Activated naive CD4-positive, alpha-beta T cell treated with anti-CD3 and anti-CD28 coated beads, Interleukin-2, amount 50 U/mL, for 24 hours (primary cell): ENCODE results near the gene AUTS2.

Experiments used
- H3K27ac Mint-ChIP-seq: one replicate; pipeline ENCODE4 v1.8.0; 2021; ENCODE audit warnings: mild to moderate bottlenecking, mixed read lengths
- H3K27me3 Mint-ChIP-seq: one replicate; pipeline ENCODE4 v1.8.0; 2021; ENCODE audit warnings: mixed read lengths
- H3K36me3 Mint-ChIP-seq: one replicate; pipeline ENCODE4 v1.8.0; 2021; ENCODE audit warnings: mixed read lengths
- H3K4me1 Mint-ChIP-seq: one replicate; pipeline ENCODE4 v1.8.0; 2021; ENCODE audit warnings: mixed read lengths
- H3K4me3 Mint-ChIP-seq: one replicate; pipeline ENCODE4 v1.8.0; 2021; ENCODE audit warnings: mild to moderate bottlenecking, mixed read lengths
- H3K9me3 Mint-ChIP-seq: one replicate; pipeline ENCODE4 v1.8.0; 2021; ENCODE audit warnings: mixed read lengths

AUTS2 gene

DNA sequence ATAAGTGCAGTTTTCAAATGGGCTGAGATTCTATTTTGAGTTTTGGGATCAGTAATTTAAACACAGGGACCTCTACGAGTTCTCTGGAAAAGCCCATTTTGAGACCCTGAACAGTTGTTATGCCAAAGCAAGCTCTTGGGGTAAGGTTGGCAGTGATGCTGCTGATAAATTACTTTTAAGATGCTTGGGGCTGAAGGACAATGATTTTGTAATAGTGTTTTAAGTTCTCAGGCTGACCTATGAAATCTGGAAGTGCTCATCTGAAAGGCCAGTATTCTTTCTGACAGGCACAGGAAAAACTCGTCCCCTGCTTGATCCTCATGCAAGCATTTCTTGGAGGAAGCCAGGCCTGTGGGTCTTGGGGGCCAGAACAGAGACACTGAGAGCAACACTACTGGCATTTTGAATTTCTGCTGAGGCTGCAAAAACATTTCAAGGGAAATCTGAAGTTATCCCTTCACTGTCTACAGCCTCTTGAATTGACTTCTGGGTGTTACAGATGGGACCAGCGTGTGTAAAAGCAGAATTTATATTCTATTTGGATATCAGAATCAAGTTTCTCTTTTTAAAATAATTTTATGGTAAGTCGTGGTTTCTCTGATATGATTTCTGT, 79.7 kb downstream of the AUTS2 start:
- H3K4me1 Mint-ChIP-seq: no peaks in the 10 kb centered on the region
- H3K9me3 Mint-ChIP-seq: no peaks in the 10 kb centered on the region
- no peaks in the 10 kb centered on the region for H3K27me3 Mint-ChIP-seq
- no peak overlapping the region for H3K27ac Mint-ChIP-seq
- H3K4me3 Mint-ChIP-seq: no peak overlapping the region
- H3K36me3 Mint-ChIP-seq: no peaks in the 10 kb centered on the region

DNA sequence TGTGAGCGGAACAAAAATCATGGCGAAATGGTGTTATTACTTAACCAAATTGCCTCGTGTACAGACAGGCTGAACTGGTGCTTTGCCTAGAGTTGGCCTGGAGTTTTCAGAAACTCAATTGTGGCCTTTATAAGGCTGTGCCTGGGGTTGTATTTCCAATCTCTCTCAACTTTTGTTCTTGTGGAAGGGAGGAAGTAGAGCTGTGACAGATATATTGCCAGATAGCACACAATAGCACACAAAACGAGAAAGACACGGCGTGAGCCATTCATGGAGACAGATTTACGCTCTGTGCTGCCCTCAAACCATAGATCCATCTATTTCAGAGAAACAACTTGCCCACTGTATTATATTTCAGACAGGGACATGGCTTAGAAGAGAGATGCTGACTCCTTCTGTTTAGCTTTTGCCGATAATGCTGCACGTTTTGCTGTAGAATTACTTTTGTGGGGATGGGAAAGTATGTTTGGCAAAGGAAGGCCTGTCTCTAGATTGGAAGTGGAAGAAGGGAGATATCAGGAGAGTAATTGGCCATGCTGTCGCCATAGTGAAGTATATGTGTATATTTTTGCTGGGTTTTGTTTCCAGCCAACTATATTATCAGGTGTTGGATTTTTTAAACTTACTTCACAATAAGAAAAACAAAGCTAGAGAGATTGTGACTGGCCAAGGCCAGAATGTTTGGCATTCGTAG, 80.4 kb downstream of the AUTS2 start:
- H3K9me3 Mint-ChIP-seq: no peaks in the 10 kb centered on the region
- H3K36me3 Mint-ChIP-seq: no peaks in the 10 kb centered on the region
- no peak overlapping the region for H3K4me3 Mint-ChIP-seq
- no peaks in the 10 kb centered on the region for H3K4me1 Mint-ChIP-seq
- H3K27me3 Mint-ChIP-seq: no peaks in the 10 kb centered on the region
- no peak overlapping the region for H3K27ac Mint-ChIP-seq

DNA sequence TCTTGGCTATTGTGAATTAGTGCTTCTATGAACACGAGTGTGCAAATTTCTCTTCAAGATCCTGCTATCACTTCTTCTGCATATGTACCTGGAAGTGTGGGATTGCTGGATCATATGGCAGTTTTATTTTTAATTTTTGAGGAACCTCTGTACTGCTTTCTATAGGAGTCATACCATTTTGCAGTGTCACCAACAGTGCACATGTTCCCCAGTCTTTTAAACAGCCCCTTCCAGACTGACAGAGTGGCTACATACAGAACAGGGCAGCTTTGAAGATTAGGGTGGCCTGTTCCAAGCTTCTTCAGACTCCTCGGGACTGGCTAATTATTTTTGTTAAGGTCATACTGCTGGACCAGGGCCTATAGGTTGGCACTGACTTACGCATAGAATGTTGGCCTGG, 82.9 kb downstream of the AUTS2 start:
- Mint-ChIP-seq H3K27me3 (no peaks in the 10 kb centered on the region), H3K36me3 (no peaks in the 10 kb centered on the region), H3K9me3 (no peaks in the 10 kb centered on the region), H3K4me3 (no peak overlapping the region), H3K27ac (no peak overlapping the region), H3K4me1 (no peaks in the 10 kb centered on the region)

DNA sequence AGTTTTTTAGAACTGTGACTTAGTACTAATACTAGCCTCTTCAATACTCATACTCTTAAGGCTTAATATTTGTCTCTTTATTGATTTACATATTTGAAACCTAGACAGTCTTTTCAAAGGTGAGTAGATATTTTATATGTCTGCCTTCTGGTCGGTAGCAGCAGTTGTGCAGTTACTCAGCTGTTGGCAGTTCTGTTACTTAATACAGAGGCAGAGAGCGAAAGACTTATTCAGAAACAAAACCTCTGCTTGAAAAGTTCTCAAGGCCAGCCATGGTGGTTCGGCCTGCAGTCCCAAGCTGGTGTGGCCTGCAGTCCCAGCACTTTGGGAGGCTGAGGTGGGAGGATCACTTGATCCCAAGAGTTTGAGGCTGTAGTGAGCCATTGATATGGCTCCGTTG, 84.2 kb downstream of the AUTS2 start:
- H3K27me3 Mint-ChIP-seq: no peaks in the 10 kb centered on the region
- no peaks in the 10 kb centered on the region for H3K36me3 Mint-ChIP-seq
- no peaks in the 10 kb centered on the region for H3K4me1 Mint-ChIP-seq
- no peak overlapping the region for H3K4me3 Mint-ChIP-seq
- H3K9me3 Mint-ChIP-seq: no peaks in the 10 kb centered on the region
- no peak overlapping the region for H3K27ac Mint-ChIP-seq

DNA sequence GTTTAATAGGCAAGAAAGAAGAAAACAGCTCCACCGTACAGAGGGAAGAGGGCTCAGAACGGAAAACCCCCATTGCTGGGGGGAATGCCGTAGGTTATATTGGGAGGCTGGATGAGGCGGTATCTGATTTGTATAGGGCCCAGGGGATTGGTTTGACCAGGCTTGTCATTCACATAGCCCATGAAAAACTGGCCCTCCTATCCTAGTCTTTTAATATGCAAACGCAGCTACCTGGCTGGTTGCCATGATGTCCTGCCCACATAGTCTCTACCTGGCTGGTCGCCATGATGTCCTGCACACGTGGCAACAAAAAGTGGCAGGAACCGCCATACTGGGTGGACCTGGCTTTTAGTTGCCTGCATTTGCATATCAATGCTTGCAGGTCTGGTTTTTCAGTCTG, 84.7 kb downstream of the AUTS2 start:
- H3K9me3 Mint-ChIP-seq: no peaks in the 10 kb centered on the region
- H3K4me1 Mint-ChIP-seq: no peaks in the 10 kb centered on the region
- no peaks in the 10 kb centered on the region for H3K27me3 Mint-ChIP-seq
- no peak overlapping the region for H3K4me3 Mint-ChIP-seq
- H3K27ac Mint-ChIP-seq: no peak overlapping the region
- H3K36me3 Mint-ChIP-seq: no peaks in the 10 kb centered on the region

DNA sequence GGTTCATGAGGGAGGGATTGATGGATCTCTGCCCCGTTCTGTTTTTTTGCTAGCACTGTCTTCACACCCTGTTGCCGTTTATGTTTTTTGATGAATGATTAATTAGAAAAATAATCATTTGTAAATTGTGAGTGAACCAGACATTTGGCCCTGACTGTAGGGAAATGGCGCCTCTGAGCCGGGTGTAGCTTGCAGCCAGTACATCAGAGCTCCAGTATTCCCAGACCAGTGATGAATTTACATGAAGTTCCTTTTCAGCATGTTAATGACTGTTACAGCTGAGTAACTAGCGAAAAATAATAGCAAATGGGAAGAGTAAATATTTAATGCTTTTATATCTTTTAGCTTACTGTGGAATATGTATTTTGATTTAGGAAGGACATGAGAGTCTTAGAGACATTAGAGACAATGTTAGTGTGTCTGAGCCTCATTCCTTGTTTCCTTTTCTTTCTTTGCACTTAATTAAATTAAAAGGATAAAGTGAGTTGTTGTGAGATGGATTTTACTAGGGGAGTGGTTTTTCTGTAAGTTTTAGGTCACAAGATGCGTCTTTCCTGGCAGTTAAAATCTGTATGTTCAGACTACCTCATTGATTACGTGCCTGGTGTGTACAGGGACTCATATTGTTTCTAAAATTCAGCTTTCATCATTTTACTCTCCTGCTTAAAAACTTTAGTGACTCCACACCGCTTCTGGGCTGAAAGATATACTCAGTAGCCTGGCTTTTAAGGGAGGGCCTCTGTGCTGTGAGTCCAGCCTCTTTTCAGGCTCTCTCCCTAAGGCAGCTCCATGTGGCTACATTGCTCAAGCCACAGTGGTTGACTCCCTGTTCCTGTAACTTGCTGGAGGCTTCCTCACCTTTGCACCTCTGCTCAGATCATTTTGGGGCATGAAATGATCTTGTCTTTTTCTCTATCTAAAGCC, 86.4 kb downstream of the AUTS2 start:
- H3K4me3 Mint-ChIP-seq: no peak overlapping the region
- no peak overlapping the region for H3K27ac Mint-ChIP-seq
- H3K9me3 Mint-ChIP-seq: no peaks in the 10 kb centered on the region
- no peaks in the 10 kb centered on the region for H3K4me1 Mint-ChIP-seq
- no peaks in the 10 kb centered on the region for H3K36me3 Mint-ChIP-seq
- no peaks in the 10 kb centered on the region for H3K27me3 Mint-ChIP-seq

DNA sequence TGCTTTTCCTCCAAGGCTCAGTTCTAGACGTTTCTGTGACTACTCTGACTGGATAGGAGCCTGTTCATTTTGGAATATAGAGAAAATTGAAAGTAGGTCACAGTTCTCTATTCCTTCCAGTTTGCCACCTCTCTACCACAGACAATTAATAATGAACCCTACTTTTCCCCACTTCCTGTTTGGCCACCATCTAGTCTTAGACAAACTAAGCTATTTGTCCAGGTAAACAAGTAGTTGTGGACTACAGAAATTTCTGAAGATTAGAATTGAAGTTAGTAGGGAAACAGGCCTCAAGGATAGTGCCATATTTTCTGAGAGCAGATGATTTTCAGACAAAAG, 87.0 kb downstream of the AUTS2 start:
- no peaks in the 10 kb centered on the region for H3K27me3 Mint-ChIP-seq
- H3K36me3 Mint-ChIP-seq: no peaks in the 10 kb centered on the region
- H3K9me3 Mint-ChIP-seq: no peaks in the 10 kb centered on the region
- H3K27ac Mint-ChIP-seq: no peak overlapping the region
- H3K4me3 Mint-ChIP-seq: no peak overlapping the region
- H3K4me1 Mint-ChIP-seq: no peaks in the 10 kb centered on the region

DNA sequence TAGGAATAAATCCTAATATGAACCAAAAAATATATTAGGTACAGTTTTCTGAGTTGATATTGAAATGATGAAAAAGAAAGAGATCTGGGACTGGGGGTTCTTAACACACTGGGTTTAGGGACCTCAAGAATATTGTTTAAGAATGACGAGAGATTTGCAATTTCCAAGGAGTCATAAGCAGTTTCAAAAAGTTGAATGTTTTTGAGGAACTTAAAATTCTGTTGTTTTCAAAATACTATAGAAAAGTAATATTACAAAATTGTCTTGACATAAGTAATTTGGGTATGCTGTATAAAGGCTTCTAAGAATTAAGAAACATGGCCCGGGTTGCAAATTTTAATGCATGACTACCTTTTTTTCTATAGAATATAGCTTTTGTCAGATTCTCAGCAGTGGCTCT, 88.1 kb downstream of the AUTS2 start:
- Mint-ChIP-seq H3K4me1 (no peaks in the 10 kb centered on the region), H3K4me3 (no peak overlapping the region), H3K9me3 (no peaks in the 10 kb centered on the region), H3K27me3 (no peaks in the 10 kb centered on the region), H3K27ac (no peak overlapping the region), H3K36me3 (no peaks in the 10 kb centered on the region)

DNA sequence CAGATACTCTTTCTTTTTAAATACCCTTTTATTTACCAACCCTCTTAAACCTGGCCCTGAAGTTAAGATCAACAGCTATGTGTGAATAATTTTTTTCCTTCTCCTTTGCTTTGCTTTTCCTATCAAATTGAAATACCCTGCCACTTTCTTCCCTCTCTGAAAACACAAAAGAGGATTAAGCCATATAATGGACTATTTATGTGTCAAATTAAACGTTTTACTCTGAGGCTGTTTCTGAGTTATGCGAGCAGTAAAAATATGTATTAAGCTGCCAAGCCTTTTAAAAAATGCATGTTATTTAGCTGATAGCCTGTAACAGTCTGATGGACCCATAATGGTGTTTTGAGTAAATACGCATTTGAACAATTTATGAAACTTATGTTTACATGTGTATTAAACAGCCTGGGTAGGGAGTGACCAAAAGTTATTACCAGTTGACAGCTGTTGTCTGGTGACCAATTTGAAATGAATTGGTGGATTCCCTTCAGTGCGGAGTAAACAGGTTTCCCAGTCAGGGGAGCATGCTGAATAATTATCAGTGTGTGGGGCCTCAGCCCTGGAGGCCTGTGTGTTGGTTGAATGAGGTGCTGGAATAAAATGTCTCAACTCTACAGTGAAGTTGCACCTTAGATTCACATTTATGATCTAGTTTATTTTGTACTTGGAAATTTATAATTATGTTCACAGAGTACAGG, 89.6 kb downstream of the AUTS2 start:
- no peaks in the 10 kb centered on the region for H3K9me3 Mint-ChIP-seq
- no peaks in the 10 kb centered on the region for H3K27me3 Mint-ChIP-seq
- no peak overlapping the region for H3K4me3 Mint-ChIP-seq
- no peak overlapping the region for H3K27ac Mint-ChIP-seq
- no peaks in the 10 kb centered on the region for H3K4me1 Mint-ChIP-seq
- no peaks in the 10 kb centered on the region for H3K36me3 Mint-ChIP-seq

DNA sequence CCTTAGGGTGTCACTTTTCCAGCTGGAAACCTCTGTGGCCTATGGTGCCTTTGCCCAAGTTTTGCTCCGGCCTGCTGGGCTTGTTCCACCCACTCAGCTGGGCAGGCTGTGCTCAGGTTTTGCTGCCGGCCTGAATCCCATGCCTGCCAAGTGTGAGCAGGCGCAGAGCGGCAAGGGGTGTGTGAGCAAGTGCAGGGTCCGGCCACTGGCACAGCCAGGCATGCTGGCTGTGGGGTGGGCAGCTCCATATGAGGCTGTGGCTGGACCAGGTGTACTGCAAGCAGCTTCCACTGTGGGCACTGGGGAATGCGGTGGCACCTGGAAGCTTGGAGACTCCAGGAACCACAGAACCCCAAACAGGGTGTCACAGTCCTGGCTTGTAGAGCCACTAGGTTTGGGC, 92.1 kb downstream of the AUTS2 start:
- no peak overlapping the region for H3K27ac Mint-ChIP-seq
- H3K27me3 Mint-ChIP-seq: peaks cover 3% of the 10 kb centered on the region
- no peaks in the 10 kb centered on the region for H3K4me1 Mint-ChIP-seq
- H3K4me3 Mint-ChIP-seq: no peak overlapping the region
- H3K36me3 Mint-ChIP-seq: no peaks in the 10 kb centered on the region
- H3K9me3 Mint-ChIP-seq: no peaks in the 10 kb centered on the region

DNA sequence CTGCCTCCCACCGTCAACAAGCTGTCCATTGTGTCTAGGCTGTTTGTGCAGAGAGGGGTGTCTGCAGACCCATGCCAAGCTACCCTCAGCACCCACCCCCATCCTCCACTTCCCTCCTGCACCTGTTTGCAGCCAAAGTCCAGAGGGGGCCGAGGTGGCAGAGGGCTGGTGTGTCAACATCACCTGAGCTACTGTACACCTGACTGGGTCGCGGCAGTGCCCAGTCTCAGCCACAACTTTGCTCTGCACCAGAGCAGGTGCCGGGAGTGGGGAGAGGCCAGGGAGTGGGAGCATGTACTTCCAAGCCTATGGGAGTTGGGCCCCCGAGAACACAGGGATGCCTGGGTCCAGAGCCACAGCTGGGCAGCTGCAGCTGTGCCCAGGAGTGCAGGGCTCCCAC, 93.1 kb downstream of the AUTS2 start:
- no peaks in the 10 kb centered on the region for H3K36me3 Mint-ChIP-seq
- H3K4me3 Mint-ChIP-seq: no peak overlapping the region

DNA sequence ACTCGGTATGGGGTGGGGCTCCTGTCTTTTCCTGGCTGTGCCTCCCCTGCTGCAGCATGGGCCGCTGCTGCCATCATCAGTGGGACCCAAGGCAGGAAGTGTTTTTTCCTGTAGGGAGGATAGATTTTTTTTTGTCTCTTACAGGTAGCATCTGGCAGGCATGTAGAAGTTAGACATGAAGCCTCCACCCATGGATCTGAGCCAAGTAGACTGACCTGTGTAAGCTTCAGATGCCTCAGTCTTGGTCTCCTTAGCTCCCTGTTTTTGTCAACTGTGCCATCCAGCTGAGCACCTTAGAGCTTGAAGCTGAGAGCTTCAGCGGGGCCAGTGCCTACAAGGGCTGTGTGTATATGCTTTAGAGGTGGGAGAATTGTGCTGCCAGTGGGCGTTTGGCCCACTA, 93.5 kb downstream of the AUTS2 start:
- H3K27me3 Mint-ChIP-seq: peaks cover 3% of the 10 kb centered on the region
- H3K9me3 Mint-ChIP-seq: no peaks in the 10 kb centered on the region
- H3K4me1 Mint-ChIP-seq: peaks cover 4% of the 10 kb centered on the region
- H3K27ac Mint-ChIP-seq: no peak overlapping the region
- no peaks in the 10 kb centered on the region for H3K36me3 Mint-ChIP-seq
- H3K4me3 Mint-ChIP-seq: no peak overlapping the region

More for the DNA sequence above, 93.1 kb downstream of the AUTS2 start:
- Mint-ChIP-seq H3K4me1 (peaks cover 4% of the 10 kb centered on the region), H3K9me3 (no peaks in the 10 kb centered on the region), H3K27me3 (peaks cover 3% of the 10 kb centered on the region), H3K27ac (no peak overlapping the region)

DNA sequence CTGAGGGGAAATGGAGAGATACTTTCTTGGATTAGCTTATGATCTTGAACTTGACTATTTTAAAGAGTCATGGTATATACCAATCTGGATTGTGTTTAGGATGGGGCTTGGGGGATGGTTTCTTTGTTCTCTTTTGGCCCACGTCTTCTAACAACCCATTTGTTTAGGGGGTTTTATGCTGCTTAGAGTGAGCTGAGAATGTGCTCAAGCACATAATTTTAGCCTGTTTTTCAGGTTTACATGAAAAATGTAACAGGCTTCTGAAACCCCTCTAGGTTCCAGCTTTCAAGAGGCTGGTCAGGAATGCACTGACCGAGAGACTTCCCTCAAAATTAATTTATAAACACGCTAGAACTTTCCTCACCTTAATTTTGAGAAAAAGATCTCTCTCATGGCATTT, 94.3 kb downstream of the AUTS2 start:
- H3K4me1 Mint-ChIP-seq: peaks cover 4% of the 10 kb centered on the region
- no peaks in the 10 kb centered on the region for H3K9me3 Mint-ChIP-seq
- no peak overlapping the region for H3K27ac Mint-ChIP-seq
- H3K4me3 Mint-ChIP-seq: no peak overlapping the region
- peaks cover 3% of the 10 kb centered on the region for H3K27me3 Mint-ChIP-seq
- H3K36me3 Mint-ChIP-seq: no peaks in the 10 kb centered on the region

DNA sequence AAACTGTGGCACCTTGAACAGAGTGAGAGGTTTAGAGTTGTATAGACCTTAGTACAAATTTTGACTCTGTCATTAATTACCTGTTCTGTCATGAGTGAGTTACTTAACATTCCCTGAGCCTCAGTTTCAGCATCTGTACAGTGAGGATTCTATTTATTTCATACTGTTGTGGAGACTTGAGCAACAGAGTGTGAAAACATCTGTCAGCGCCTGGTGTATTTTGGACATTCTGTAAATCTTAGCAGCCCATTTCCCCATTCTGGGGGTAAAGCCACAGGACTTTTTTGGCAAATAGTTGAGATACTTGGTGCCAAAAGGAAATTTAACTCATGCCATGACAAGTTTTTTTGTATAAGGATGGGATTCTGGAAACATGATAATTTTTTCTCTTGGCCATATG, 94.8 kb downstream of the AUTS2 start:
- Mint-ChIP-seq H3K27me3 (peaks cover 3% of the 10 kb centered on the region), H3K4me1 (peaks cover 4% of the 10 kb centered on the region), H3K36me3 (no peaks in the 10 kb centered on the region), H3K9me3 (no peaks in the 10 kb centered on the region), H3K4me3 (no peak overlapping the region), H3K27ac (no peak overlapping the region)

DNA sequence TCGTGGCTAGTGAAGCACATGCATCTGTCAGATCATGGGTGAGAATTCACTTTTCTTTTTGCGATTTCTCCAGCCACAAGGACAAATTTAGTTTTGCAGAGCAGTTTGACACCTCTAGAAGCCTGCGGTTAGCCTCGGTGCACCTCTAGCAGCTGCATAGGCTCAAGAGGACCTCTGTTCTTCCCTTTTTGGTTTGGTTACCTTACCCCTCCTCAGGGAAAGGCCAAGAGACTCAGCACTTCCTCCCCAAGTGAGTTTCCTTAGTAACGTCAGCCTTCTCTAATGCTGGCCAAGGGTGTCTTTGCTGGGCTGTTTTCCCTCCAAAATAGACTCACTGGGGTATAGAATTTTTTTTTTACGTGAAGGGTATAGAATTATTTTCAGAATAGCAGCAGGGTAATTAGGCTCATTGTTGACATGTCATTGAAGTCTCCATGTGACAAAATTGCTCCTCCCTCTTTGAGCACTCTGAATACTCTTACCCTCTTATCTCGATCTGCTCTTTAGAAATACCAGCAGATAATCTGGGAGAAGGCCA, 97.8 kb downstream of the AUTS2 start:
- Mint-ChIP-seq H3K27me3 (peaks cover 3% of the 10 kb centered on the region), H3K4me3 (no peak overlapping the region), H3K27ac (no peak overlapping the region), H3K9me3 (no peaks in the 10 kb centered on the region), H3K36me3 (no peaks in the 10 kb centered on the region), H3K4me1 (peaks cover 4% of the 10 kb centered on the region)
